Peyer's patch (tissue), 4 donors: ENCODE measurements around the gene ZBED6. TPM values are rescaled to one million over a fixed set of nuclear protein-coding genes. Genes with fewer than 3 reads are reported as not detected.

Experiments used
- DNase-seq, 3 donors: peaks; one replicate each; pipeline ENCODE4 v3.0.0-alpha.2; 2017 to 2019
- H3K27ac ChIP-seq, 4 donors: fragments of 200-600 bp; sonication (generic); one replicate each; pipeline ENCODE4 v1.5.1; 2016 to 2019
- H3K27me3 ChIP-seq, 2 donors: fragments of 200-600 bp; sonication (generic); one replicate each; pipeline ENCODE4 v1.5.1; 2019
- H3K36me3 ChIP-seq, 3 donors: fragments of 200-600 bp; sonication (generic); one replicate each; pipeline ENCODE4 v1.5.1; 2016 to 2019
- H3K4me1 ChIP-seq, 4 donors: fragments of 200-600 bp; sonication (generic); one replicate each; pipeline ENCODE4 v1.5.1; 2016 to 2019
- H3K4me3 ChIP-seq, 4 donors: fragments of 200-600 bp; sonication (generic); 1 replicate in 3 of 4; 2 replicates in 1 of 4; pipeline ENCODE4 v1.5.1; 2016 to 2019; ENCODE audit warnings: mild to moderate bottlenecking in 1 of 4
- H3K9me3 ChIP-seq, 4 donors: fragments of 200-600 bp; sonication (generic); one replicate each; pipeline ENCODE4 v1.5.1; 2016 to 2019; ENCODE audit warnings: mild to moderate bottlenecking in 1 of 4
- POLR2A ChIP-seq, 2 donors: fragments of 450-650 bp; IDR thresholded peaks; one replicate each; pipeline ENCODE4 v1.5.1; 2017; ENCODE audit warnings: antibody characterized with exemption in 2 of 2, mild to moderate bottlenecking in 2 of 2, moderate library complexity in 2 of 2
- total RNA-seq, 4 donors: library from RNA; depleted of rRNA; stranded (reverse); fragments of >200 nt; gene quantifications; one replicate each; pipeline ENCODE4 v1.1.0, GENCODE V29; 2016
- TF ChIP-seq, protein P1 (sequence below), 6 experiments: fragments of 450-650 bp in 4 of 6; fragments of 200-600 bp in 2 of 6; sonication (generic) in 1 of 6; IDR thresholded peaks; one replicate each; pipeline ENCODE4 v1.5.1; 2017 to 2019; ENCODE audit warnings: antibody characterized with exemption in 6 of 6, mild to moderate bottlenecking in 3 of 6, moderate library complexity in 1 of 6

Gene ZBED6
- total RNA-seq, 4 donors from 2014 or later, result 30.1 to 45.2 (median 38.2) TPM

DNA sequence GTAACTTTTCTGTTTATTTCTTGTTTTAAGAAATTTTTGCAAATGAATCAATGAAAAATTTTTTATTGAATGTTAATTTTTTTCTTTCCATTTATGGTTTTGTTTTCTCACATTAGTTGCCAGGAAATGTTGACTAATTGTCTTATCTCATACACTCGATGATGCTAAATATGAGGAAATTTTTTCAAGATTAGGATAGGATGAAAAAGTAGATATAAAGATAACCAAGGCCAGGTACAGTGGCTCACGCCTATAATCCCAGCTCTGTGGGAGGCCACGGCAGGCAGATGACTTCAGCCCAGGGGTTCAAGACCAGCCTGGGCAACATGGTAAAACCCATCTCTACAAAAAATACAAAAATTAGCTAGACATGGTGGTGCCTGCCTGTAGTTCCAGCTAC is 17.8 kb upstream of the ZBED6 start:
- no peak for TF ChIP-seq POLR2A (IDR thresholded peaks at IDR 0.05)
- TF ChIP-seq, protein P1, sequence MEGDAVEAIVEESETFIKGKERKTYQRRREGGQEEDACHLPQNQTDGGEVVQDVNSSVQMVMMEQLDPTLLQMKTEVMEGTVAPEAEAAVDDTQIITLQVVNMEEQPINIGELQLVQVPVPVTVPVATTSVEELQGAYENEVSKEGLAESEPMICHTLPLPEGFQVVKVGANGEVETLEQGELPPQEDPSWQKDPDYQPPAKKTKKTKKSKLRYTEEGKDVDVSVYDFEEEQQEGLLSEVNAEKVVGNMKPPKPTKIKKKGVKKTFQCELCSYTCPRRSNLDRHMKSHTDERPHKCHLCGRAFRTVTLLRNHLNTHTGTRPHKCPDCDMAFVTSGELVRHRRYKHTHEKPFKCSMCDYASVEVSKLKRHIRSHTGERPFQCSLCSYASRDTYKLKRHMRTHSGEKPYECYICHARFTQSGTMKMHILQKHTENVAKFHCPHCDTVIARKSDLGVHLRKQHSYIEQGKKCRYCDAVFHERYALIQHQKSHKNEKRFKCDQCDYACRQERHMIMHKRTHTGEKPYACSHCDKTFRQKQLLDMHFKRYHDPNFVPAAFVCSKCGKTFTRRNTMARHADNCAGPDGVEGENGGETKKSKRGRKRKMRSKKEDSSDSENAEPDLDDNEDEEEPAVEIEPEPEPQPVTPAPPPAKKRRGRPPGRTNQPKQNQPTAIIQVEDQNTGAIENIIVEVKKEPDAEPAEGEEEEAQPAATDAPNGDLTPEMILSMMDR (IDR thresholded peaks at IDR 0.05), result no peak
- DNase-seq, result peak in 1 of 3 donors; percentile 9
- Histone ChIP-seq H3K27ac (no peak overlapping the region), H3K9me3 (no peaks in the 10 kb centered on the region), H3K36me3 (no peaks in the 10 kb centered on the region), H3K27me3 (no peaks in the 10 kb centered on the region), H3K4me1 (no peaks in the 10 kb centered on the region), H3K4me3 (no peak overlapping the region)

DNA sequence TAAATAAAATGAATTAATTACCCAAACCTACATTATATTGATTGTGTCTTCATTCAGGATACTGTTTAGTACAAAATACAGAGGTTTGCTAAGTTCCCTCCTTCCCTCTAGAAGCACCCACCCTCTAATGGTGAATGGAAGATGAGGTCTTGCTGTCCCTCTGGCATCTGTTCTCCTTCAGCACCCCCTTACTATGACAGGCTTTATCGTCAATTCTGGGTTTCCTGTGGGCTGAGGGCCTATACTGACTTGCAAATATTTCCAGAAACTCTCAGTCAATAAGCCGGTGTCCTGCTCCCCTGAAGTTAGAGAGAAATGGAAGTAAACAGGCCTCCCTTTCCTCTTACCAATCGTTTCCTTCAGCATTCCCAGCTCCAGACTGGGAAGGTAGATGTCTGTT is 17.3 kb upstream of the ZBED6 start:
- TF ChIP-seq, protein P1 (IDR thresholded peaks at IDR 0.05), result no peak
- no peak for TF ChIP-seq POLR2A (IDR thresholded peaks at IDR 0.05)
- no peaks in the 10 kb centered on the region for H3K27me3 ChIP-seq
- H3K4me1 ChIP-seq, result no peaks in the 10 kb centered on the region
- H3K4me3 ChIP-seq, result no peak overlapping the region
- H3K9me3 ChIP-seq, result no peaks in the 10 kb centered on the region
- no peak for DNase-seq
- H3K36me3 ChIP-seq, result no peaks in the 10 kb centered on the region
- H3K27ac ChIP-seq, result no peak overlapping the region

DNA sequence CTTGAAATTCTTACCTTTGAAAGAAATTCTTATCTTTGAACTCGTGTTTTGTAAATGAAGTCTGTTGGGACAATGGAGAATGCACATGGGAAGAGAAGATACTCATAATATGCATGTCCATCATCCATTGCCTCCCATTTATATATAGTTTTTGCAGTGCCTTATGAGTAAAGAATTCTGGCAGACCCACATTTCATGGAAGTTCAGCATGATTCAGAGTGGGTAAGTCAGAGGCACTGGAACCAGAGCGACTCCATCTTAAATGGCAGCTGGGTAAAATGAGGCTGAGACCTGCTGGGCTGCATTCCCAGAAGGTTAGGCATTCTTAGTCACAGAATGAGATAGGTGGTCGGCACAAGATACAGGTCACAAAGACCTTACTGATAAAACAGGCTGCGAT is 16.6 kb upstream of the ZBED6 start:
- no peaks in the 10 kb centered on the region for H3K9me3 ChIP-seq
- H3K27ac ChIP-seq, result no peak overlapping the region
- H3K27me3 ChIP-seq, result no peaks in the 10 kb centered on the region
- TF ChIP-seq, protein P1 (IDR thresholded peaks at IDR 0.05), result no peak
- TF ChIP-seq POLR2A (IDR thresholded peaks at IDR 0.05), result no peak
- H3K36me3 ChIP-seq, result no peaks in the 10 kb centered on the region
- no peaks in the 10 kb centered on the region for H3K4me1 ChIP-seq
- peak in 1 of 3 donors; percentile 19 for DNase-seq
- no peak overlapping the region for H3K4me3 ChIP-seq

DNA sequence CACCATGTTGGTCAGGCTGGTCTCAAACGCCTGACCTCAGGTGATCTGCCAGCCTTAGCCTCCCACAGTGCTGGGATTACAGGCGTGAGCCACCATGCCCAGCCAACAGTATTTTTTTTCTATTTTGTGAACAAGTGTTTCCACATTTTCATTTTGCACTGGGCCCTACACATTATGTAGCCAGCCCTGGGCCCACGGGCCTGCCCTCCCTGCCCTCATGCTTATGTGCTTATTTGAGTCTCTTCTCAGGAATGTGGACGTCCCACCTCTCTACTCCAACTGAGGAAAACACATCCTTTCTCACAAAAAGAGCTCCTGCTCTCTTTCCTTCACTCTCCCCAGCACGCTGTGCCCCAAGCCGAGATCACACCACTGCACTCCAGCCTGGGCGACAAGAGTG is 13.5 kb upstream of the ZBED6 start:
- Histone ChIP-seq H3K9me3 (no peaks in the 10 kb centered on the region), H3K4me3 (no peak overlapping the region), H3K27me3 (no peaks in the 10 kb centered on the region), H3K4me1 (no peaks in the 10 kb centered on the region), H3K36me3 (no peaks in the 10 kb centered on the region), H3K27ac (no peak overlapping the region)
- TF ChIP-seq POLR2A (IDR thresholded peaks at IDR 0.05), result no peak
- DNase-seq, result peak in 1 of 3 donors; percentile 25

DNA sequence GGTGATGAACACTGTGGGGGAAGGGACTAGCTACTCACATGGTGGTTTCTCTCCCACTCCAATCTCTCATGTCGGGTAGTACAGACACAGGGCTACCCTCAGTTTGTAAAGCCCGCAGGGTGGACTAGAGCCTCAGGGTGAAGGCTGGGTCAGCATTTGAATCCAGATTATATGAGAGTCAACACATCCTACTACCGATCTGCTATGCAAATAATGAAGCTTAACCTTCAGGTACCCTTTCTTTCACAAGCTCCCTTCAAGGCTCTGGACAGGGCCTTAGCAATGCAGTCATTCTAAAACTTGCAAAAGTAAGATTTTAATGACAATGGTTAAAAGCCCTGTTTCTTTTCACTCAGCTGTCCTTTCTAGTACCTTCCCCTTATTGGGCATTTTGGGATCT is 5.5 kb upstream of the ZBED6 start:
- no peak for DNase-seq
- Histone ChIP-seq H3K4me1 (no peaks in the 10 kb centered on the region), H3K9me3 (no peaks in the 10 kb centered on the region), H3K27me3 (no peaks in the 10 kb centered on the region), H3K36me3 (no peaks in the 10 kb centered on the region), H3K4me3 (no peak overlapping the region), H3K27ac (no peak overlapping the region)
- TF ChIP-seq, protein P1 (IDR thresholded peaks at IDR 0.05), result no peak
- TF ChIP-seq POLR2A (IDR thresholded peaks at IDR 0.05), result no peak

DNA sequence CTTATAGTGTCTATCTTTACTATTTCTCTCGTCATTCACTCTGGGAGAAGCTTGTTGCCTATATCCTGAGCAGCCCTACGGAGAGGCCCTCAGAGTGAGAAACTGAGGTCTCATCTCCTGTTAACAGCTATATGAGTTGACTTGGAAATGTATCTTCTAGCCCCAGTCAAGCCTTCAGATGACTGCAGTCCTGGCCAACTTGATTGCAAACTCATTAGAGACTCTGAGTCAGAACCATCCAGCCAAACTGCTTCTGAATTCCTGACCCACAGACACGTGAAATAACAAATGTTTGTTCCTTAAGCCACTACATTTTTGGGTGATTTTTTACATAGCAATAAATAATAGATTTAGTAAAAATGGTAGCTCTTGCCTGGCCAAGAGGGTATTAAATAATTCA is 3.9 kb upstream of the ZBED6 start:
- H3K36me3 ChIP-seq, result no peaks in the 10 kb centered on the region
- no peak for TF ChIP-seq POLR2A (IDR thresholded peaks at IDR 0.05)
- TF ChIP-seq, protein P1 (IDR thresholded peaks at IDR 0.05), result no peak
- no peak for DNase-seq
- no peaks in the 10 kb centered on the region for H3K9me3 ChIP-seq
- H3K27me3 ChIP-seq, result no peaks in the 10 kb centered on the region
- no peak overlapping the region for H3K4me3 ChIP-seq
- H3K27ac ChIP-seq, result no peak overlapping the region
- no peaks in the 10 kb centered on the region for H3K4me1 ChIP-seq
